AG20443 (cell line): ENCODE results near the gene CABP5.
A peak's percentile ranks its signal among the peaks of the same experiment; 100 is the strongest.
"Not testable (repeated sequence)": the region's sequence is repeated elsewhere in the genome, so short reads cannot be mapped to it uniquely, and the experiment has no call there.

Source experiments
- DNase-seq: peaks from one replicate; pipeline ENCODE4 v3.0.0; 2012; ENCODE audit warnings: low spot score, mixed read lengths

CABP5 gene

DNA sequence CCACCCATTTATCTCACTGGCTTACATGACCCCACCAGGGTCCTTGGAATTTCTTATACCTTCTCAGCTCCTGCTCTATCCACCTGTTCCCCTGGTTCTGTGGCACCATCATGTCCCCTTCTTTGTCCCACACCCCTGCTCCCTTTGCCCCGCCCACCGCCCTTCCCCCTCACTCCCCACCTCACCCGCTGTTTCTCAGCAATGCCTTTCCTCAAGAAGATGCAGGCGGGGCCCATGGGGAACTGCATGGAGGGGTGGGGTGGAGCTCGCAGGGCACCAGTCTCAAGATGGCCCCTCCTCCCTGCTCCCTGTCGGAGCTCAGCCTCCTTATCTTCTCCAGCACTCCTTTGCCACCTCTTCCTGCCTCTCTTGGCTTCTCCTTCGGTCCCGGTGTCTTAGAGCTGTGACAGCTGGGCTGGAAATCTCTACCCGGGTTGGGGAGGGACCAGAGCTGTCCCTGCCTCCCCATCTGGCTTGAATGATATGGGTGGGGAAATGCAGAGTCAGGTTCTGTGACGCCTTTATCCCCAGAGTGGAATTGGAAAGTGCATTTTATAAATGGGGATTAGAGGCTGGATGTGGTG is at the start of gene CABP5:
Gene CABP5 (minus strand): TSS at position 405 of the 584 bp plus-strand sequence. CDS start 157 bp downstream, at position 248.
- no peak for DNase-seq

DNA sequence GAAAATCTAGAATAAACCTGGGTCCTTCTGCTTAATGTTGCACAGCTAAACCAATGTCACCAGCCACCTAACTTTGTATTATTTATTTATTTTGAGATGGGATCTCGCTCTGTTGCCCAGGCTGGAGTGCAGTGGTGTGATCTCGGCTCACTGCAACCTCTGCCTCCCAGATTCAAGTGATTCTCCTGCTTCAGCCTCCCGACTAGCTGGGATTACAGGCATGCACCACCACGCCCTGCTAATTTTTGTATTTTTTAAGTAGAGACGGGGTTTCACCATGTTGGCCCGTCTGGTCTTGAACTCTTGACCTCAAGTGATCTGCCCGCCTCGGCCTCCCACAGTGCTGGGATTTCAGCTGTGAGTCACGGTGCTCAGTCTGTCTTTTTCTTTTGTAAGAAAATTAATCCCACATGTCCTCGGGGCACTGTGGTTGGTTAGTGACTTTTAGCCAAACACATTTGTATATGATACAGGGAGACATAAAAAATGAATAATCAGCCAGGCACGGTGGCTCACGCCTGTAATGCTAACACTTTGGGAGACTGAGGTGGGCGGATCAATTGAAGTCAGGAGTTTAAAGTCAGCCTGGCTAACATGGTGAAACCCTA is 47.3 kb upstream of the CABP5 start:
- peak; percentile 83 for DNase-seq

DNA sequence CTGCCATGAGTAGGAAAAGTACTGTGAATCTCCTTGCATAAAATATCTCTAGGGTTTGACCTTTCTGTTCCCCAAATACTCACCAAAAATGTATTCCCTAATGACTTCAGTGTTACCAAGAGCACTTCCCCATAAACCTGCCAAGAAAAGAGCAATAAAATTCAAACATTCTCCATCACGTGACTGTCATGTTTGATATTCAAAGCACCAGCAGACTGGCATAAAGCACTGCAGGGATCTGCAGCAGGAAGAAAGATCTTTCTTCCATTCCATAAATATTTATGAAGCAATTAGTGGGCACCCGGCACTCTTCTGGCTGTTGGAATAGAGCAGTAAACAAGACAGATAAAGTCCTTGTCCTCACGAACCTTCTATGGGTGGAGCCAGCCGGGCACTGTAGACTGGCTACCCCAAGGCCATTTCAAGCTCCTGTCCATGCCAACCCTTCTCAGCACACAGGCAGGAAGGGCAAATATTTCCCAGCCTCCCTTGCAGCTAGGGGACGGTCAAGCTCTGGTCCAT is 46.5 kb upstream of the CABP5 start:
- DNase-seq = no peak

DNA sequence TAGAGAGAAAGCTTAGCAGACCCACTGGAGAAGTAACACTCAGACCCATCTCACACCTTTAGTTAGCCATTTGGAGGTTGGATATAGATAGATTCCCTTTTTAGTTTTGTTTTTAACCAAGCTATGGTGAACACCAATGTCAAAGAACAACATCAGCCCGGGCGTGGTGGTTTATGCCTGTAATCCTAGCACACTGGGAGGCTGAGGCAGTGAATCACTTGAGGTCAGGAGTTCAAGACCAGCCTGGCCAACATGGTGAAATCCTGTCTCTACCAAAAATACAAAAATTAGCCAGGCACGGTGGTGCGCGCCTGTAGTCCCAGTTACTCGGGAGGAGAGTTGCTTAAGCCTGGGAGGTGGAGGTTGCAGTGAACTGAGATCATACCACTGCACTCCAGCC is 45.1 kb upstream of the CABP5 start:
- not testable (repeated sequence) for DNase-seq

DNA sequence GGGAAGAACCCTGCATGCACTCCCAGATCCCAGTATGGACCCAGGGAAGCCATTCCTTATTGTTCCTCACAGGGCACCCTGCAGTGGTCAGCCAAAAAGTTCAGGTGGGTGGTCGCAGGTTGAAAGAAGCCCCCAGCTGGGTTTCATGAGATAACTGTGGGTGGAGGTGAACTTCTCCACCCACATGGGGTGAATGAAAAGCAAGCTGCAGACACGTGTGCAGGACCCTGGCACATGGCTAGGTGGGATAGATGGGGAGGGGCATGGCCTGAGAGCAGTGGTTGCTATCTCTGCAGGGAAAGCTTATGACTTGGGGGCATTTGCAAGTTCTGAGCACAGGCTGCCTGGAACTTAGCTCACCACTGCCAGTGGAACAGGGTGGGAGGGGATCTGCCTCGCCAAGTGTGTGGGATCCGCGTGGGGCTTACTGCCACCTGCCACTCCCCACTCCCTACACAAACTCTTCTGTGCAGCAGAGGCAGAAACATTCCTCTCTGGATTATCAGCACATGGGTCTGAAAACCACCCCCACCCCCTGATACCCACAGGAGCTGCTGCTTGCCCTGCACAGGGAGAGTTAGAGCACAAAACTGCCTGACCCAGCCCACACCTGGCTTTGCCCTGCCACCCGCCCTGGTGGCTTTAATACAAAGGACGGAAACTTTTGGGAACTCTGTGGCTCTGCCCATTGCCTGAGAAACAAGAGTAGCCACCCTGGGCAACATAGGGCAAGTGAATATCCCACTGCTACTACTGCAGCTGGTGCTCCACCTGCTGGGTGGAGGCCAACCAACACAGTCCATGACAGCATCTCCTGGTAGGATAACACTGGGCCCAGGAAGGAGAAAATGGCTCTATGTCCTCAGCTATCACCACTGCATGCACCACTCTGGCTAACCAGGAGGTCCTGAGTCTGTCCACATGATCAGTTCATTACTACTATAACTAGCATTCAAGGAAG is 42.3 kb upstream of the CABP5 start:
- DNase-seq = no peak

DNA sequence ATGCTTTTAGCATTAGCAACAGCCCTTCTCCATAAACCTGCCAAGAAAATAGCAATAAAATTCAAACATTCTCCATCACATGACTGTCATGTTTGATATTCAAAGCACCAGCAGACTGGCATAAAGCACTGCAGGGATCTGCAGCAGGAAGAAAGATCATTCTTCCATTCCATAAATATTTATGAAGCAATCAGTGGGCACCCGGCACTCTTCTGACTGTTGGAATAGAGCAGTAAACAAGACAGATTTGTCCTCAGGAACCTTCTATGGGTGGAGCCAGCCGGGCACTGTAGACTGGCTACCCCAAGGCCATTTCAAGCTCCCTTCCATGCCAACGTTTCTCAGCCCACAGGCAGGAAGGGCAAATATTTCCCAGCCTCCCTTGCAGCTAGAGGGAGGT is 41.2 kb upstream of the CABP5 start:
- no peak for DNase-seq

DNA sequence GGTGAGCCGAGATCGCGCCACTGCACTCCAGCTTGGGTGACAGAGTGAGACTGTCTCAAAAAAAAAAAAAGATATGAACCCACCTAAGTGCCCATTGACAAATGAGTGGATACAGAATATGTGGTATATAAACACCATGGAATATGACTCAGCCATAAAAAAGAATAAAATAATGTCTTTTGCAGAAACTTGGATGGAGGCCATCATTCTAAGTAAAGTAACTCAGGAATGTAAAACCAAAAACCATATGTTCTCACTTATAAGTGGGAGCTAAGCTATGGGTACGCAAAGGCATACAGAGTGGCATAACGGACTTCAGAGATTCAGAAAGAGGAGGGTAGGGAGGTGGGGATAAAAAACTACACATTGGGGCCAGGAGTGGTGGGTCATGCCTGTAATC is 37.2 kb upstream of the CABP5 start:
- no peak for DNase-seq

DNA sequence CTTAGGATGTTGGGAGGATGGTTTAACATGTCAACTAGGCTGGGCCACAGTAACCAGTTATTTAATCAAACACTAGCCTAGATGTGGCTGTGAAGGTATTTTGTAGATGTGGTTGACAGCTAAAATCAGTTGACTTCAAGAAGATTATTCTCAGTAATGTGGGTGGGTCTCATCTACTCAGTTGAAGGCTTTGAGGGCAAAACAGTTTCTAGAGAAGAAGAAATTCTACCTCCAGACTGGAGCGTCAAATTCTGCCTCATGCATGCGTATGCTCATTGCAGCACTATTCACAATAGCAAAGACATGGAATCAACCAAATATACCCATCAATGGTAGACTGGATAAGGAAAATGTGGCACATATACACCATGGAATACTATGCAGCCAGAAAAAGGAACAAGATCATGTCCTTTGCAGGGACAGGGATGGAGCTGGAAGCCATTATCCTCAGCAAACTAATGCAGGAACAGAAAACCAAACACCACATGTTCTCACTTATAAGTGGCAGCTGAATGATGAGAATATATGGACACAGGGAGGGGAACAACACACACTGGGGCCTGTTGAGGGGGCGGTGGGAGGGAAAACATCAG is 26.4 kb upstream of the CABP5 start:
- not testable (repeated sequence) for DNase-seq

DNA sequence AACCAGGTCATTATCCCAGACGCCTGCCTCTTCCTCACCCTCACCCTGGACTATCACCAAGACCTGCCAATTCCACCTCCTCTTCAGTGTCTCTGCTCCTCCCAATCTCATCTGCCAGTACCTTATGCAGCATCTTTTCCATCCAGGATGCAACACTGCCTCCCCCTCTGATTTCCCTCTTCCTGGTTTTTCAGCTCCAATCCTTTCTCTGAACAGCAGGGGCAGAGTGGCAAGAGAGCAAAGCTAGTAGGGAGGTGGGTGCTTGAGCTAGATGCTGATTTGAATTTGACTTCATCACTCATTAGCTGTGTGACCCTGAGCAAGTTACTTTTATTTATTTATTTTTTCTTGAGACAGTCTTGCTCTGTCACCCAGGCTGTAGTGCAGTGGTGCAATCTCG is 25.6 kb upstream of the CABP5 start:
- DNase-seq = no peak

DNA sequence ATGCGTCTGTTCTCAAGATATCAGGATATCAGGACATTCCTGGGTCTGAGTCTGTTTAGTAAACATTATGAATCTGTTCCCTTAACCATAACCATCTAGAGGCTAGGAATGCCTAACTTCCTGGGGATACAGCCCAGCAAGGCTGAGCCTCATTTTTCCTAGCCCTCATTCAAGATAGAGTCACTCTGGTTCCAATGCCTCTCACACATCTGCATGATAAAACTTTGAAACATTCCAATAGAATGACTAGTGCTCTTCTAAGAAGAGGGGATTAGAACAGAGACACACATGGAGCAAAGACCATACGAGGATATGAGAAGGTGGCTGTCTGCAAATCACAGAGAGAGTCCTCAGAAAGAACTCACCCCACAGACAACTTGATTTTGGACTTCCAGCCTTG is 20.6 kb upstream of the CABP5 start:
- no peak for DNase-seq

DNA sequence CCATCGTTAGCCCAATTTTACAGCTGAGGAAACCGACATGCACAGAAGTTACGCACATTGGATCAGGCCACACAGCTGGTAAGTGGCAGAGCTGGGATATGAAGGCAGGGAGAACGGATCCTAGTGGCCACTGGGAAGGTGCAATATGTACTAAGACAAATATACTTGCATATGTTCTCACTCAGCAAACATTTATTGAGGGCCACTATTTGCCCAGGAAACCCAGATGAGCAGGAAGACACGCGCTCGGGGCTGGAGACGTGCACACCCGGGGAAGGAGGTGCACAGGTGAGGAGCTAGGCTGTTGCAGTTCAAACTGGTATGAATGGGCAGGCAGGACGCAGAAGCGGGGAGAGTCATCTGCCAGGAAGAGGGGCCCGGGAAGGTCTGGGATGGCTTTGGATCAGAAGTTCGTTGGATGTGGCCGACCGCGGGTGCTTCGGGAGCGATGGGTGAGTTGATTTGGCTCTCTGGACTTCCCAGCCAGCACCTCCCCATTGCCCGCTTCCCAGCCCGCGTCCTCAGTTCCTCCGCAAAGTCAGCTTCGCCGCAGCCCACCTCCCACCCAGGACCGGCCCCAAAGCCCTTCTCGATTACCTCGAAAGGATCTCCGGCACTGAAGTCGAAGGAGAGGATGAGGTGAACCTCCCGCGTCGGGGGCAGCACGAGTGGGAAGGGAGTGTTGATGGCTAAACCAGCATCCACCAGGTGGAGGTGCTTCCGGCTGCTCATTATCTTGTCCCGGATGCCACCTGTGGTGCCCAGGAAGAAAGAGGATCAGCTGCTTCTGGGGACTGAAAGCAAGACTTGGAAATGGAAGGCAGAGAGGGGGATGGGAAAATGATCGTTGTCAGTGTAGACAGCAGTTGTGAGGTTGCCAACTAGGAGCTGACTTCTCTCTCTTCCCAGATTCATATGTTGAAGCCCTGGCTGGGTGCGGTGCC is 17.8 kb upstream of the CABP5 start:
- DNase-seq = no peak

DNA sequence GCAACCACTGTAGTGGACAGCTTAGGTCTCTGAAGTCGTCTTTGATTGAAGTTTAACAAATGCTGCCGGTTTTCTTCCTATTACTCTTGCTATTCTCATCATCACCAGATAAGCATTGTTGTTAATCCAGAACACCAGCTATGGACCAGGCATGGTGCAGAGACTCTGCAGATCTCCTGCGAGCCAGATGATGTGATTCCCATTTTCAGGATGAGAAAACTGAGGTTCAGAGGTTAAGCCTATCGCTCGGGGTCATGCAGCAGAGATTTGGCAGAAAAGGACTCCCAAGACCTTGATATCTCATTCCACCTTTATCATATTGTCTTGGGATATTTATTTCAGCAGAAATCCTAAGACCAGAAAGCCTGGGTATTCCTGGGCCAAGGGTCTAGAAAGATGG is 16.5 kb upstream of the CABP5 start:
- DNase-seq = no peak

DNA sequence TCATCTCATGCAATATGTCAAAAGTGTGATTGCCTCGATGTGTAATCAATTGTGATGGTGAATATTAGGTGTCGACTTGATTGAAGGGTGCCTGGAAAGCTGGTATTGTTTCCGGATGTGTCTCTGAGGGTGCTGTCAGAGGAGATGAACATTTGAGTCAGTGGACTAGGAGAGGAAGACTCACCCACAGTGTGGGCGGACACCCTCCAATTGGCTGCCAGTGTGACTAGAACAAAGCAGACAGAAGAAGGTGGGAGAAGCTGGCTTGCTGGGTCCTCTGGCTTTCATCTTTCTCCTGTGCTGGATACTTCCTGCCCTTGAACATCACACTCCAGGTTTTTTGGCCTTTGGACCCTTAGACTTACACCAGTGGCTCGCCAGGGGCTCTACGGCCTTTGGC is 15.5 kb upstream of the CABP5 start:
- no peak for DNase-seq

DNA sequence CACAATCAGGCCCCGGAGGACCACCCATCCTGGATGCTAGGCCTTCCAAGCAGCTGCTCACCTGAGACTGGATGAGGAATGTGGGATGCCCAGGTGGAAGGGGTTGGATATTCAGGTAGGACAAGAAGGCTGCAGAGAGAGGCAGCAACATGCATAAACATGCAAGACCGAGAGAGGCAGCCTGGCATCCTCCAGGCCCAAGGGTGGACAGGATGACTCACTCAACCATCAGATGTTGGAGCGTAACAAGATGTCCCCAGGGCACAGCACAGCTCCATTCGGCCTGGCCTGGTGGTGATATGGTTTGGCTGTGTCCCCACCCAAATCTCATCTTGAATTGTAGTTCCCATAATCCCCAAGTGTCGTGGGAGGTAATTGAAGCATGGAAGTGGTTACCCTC is 10.0 kb upstream of the CABP5 start:
- no peak for DNase-seq

DNA sequence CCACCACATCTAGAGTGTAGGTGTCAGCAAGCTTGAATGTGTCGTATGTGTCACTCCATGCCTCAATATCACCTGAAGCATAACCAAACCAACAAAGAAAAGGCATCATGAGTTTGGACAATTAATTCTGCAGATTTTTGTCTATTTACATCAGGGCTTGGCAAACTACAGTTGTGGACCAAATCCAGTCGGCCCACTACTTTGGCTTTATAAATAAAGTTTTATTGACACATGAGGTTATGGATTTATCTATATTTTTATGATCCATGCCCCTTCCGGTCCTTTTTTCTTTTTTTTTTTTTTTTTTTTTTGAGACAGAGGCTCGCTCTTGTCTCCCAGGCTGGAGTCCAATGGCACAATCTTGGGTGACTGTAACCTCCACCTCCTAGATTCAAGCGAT is 9.2 kb upstream of the CABP5 start:
- no peak for DNase-seq

DNA sequence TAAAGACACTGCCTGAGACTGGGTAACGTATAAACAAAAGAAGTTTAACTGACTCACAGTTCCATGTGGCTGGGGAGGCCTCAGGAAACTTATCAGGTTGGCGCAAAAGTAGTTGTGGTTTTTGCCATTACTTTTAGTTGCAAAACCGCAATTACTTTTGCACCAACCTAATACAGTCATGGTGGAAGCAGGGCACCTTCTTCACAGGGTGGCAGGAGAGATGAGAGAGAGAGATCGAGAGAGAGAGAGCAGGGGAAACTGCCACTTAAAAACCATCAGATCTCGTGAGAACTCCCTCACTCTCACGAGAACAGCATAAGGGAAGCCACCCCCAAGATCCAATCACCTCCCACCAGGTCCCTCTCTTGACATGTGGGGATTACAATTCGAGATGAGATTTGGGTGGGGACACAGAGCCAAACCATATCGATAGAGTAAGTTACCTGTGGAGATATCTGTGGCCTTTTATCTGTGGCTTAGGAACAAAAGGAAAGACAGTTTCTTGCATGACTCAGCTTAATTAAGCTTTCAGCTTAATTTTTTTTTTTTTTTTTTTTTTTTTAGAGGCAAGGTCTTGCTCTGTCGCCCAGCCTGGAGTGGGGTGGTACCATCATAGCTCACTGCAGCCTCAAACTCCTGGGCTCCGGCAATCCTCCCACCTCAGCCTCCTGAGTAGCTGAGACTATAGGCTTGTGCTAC is 7.6 kb upstream of the CABP5 start:
- no peak for DNase-seq

DNA sequence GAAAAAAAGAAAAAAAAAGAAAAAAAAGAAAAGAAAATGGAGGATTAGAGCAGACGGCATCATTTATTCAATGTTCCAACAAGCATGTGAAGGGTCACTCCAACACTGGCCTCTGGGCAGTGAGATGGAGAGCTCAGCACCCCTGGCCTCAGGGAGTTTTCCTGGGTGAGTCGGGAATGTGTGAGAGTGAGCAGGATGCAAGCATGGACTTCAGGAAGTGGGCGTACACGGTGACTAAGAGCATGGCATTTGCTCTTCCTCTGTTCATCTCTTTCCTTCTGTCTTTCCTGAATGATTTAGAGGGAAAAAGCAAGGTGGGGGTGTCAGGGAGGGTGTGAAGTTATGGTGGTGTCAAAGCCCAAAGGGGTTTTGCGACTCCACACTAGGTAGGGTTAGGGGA is 682 bp upstream of the CABP5 start:
- DNase-seq = no peak

DNA sequence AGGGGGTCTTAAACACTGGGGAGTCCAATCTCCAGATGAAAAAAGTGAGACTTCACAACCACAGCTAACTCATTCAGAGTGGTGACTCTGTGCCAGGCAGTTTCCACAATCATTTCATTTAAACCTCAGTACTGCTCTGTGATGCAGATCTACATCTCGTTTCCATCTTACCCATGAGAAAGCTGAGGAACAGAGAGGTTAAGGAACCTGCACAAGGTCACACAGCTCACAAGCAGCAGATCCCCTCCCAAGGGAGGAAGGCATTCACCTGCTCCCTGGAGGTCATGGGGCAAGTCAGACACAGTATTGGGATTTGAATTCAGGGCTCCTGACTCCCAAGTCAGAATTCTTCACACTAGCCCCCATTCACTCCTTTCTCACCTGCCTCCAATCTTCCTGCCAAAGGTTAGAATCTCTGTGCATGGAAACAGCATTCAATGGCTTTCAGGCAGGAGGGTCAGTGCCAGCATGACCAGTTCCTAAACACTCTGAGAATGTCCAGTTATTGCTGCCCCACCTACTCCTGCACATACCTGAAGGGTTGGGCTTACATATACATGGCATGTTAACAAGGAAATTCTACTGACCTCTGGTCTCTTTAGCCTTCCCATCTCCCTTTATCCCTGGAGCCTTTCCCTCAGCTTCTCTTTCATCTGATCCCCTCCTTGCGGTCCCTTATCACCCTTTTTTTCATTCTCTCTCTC is 1.9 kb downstream of the CABP5 start:
- DNase-seq = no peak

DNA sequence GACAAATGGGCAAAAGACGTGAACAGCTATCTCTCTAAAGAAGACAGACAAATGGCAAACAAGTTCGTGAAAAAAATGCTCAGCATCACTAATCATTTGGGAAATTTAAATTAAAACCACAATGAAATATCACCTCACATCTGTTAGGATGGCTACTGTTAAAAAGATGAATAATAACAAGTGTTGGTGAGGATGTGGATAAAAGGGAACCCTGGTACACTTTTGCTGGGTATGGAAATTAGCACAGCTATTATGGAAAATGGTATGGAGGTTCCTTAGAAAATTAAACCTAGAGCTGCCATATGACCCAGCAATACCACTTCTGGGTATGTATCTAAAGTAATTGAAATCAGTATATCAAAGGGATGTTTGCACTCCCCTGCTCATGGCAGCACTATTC is 7.1 kb downstream of the CABP5 start:
- DNase-seq = no peak

DNA sequence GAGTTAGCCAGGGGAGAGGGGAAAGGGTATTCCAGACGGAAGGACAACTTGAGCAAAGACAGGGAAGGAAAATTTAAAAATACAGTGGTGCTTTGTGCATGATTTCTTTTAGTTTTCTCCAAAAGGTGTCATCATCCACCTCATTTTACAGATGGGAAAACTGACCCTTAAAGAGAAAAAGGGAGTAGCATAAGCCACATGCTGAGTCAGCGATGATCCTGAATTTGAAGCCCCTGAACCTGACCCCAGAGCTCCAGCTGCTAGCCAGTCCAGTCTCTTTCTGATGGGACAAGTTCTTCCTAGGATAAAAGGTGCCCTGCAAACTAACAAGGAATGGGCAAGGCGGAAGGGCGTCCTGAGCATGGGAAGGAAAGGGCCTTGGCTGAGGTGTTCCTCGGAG is 10.3 kb downstream of the CABP5 start:
- DNase-seq = no peak
